ENCODE data around the gene MCRS1.

The MCRS1 gene

GRCh38 chr12:49578471-49579112 is 10.7 kb upstream of the MCRS1 start:
- no peaks in the 10 kb centered on the region for H3K27me3 ChIP-seq (ENCODE audit: insufficient read depth, low read length)
- no peak overlapping the region for H3K4me3 ChIP-seq (ENCODE audit: low read length)
- H3K36me3 ChIP-seq (ENCODE audit: insufficient read depth, low read depth, low read length) = peaks cover 29% of the 10 kb centered on the region
- H3K27ac ChIP-seq (ENCODE audit: low read length) = no peak overlapping the region
- H3K9ac ChIP-seq (ENCODE audit: low read depth, low read length) = no peak overlapping the region
- H3K4me1 ChIP-seq (ENCODE audit: insufficient read depth, low read length) = 0 out of 2 replicates have a peak, but pooled peaks cover 5% of the 10 kb centered on the region
- no peaks in the 10 kb centered on the region for H3K9me3 ChIP-seq (ENCODE audit: insufficient read depth, low read depth, low read length)

- H3K9me3 ChIP-seq (ENCODE audit: insufficient read depth, low read depth, low read length) = no peaks in the 10 kb centered on the region
- H3K4me1 ChIP-seq (ENCODE audit: insufficient read depth, low read length) = 0 out of 2 replicates have a peak, but pooled peaks cover 5% of the 10 kb centered on the region
- H3K36me3 ChIP-seq (ENCODE audit: insufficient read depth, low read depth, low read length) = peaks cover 25% of the 10 kb centered on the region; the same call in 1 of the 2 replicates
- H3K27ac ChIP-seq (ENCODE audit: low read length) = no peak overlapping the region
- H3K9ac ChIP-seq (ENCODE audit: low read depth, low read length) = no peak overlapping the region
- H3K4me3 ChIP-seq (ENCODE audit: low read length) = no peak overlapping the region
- no peaks in the 10 kb centered on the region for H3K27me3 ChIP-seq (ENCODE audit: insufficient read depth, low read length)
Measured at GRCh38 chr12:49577589-49578315, 9.8 kb upstream of the MCRS1 start.

- peak overlapping the region; percentile 68 for H3K27ac ChIP-seq (ENCODE audit: low read length)
- H3K9me3 ChIP-seq (ENCODE audit: insufficient read depth, low read depth, low read length) = no peaks in the 10 kb centered on the region
- H3K9ac ChIP-seq (ENCODE audit: low read depth, low read length) = peak overlapping the region; percentile 90
- H3K27me3 ChIP-seq (ENCODE audit: insufficient read depth, low read length) = no peaks in the 10 kb centered on the region
- H3K4me3 ChIP-seq (ENCODE audit: low read length) = peak overlapping the region; percentile 90
- H3K36me3 ChIP-seq (ENCODE audit: insufficient read depth, low read depth, low read length) = peaks cover 26% of the 10 kb centered on the region
- peaks cover 6% of the 10 kb centered on the region for H3K4me1 ChIP-seq (ENCODE audit: insufficient read depth, low read length)
Measured at GRCh38 chr12:49568442-49569162, 660 bp upstream of the MCRS1 start.

- Histone ChIP-seq H3K27me3 (ENCODE audit: insufficient read depth, low read length) (no peaks in the 10 kb centered on the region), H3K4me3 (ENCODE audit: low read length) (peak overlapping the region; percentile 90), H3K4me1 (ENCODE audit: insufficient read depth, low read length) (peaks cover 6% of the 10 kb centered on the region), H3K27ac (ENCODE audit: low read length) (peak overlapping the region; percentile 68), H3K36me3 (ENCODE audit: insufficient read depth, low read depth, low read length) (peaks cover 38% of the 10 kb centered on the region), H3K9me3 (ENCODE audit: insufficient read depth, low read depth, low read length) (no peaks in the 10 kb centered on the region), H3K9ac (ENCODE audit: low read depth, low read length) (peak overlapping the region; percentile 90)
Measured at GRCh38 chr12:49567302-49567610, 686 bp downstream of the MCRS1 start.

- H3K4me3 ChIP-seq (ENCODE audit: low read length) = peak overlapping the region; percentile 90
- no peak overlapping the region for H3K27ac ChIP-seq (ENCODE audit: low read length)
- peaks cover 46% of the 10 kb centered on the region for H3K36me3 ChIP-seq (ENCODE audit: insufficient read depth, low read depth, low read length)
- H3K9me3 ChIP-seq (ENCODE audit: insufficient read depth, low read depth, low read length) = no peaks in the 10 kb centered on the region
- no peak overlapping the region; the same call in 1 of the 2 replicates for H3K9ac ChIP-seq (ENCODE audit: low read depth, low read length)
- no peaks in the 10 kb centered on the region for H3K27me3 ChIP-seq (ENCODE audit: insufficient read depth, low read length)
- H3K4me1 ChIP-seq (ENCODE audit: insufficient read depth, low read length) = peaks cover 6% of the 10 kb centered on the region
Measured at GRCh38 chr12:49566361-49566760, 1.6 kb downstream of the MCRS1 start.

GRCh38 chr12:49565406-49566265 is 2.3 kb downstream of the MCRS1 start:
- no peak overlapping the region for H3K27ac ChIP-seq (ENCODE audit: low read length)
- no peaks in the 10 kb centered on the region for H3K27me3 ChIP-seq (ENCODE audit: insufficient read depth, low read length)
- no peaks in the 10 kb centered on the region for H3K9me3 ChIP-seq (ENCODE audit: insufficient read depth, low read depth, low read length)
- H3K4me1 ChIP-seq (ENCODE audit: insufficient read depth, low read length) = peaks cover 6% of the 10 kb centered on the region
- H3K4me3 ChIP-seq (ENCODE audit: low read length) = no peak overlapping the region
- H3K36me3 ChIP-seq (ENCODE audit: insufficient read depth, low read depth, low read length) = peaks cover 53% of the 10 kb centered on the region
- no peak overlapping the region for H3K9ac ChIP-seq (ENCODE audit: low read depth, low read length)

- H3K27ac ChIP-seq (ENCODE audit: low read length) = no peak overlapping the region
- H3K9me3 ChIP-seq (ENCODE audit: insufficient read depth, low read depth, low read length) = no peaks in the 10 kb centered on the region
- no peaks in the 10 kb centered on the region for H3K27me3 ChIP-seq (ENCODE audit: insufficient read depth, low read length)
- H3K4me3 ChIP-seq (ENCODE audit: low read length) = no peak overlapping the region
- H3K4me1 ChIP-seq (ENCODE audit: insufficient read depth, low read length) = peaks cover 6% of the 10 kb centered on the region
- peaks cover 61% of the 10 kb centered on the region for H3K36me3 ChIP-seq (ENCODE audit: insufficient read depth, low read depth, low read length)
- H3K9ac ChIP-seq (ENCODE audit: low read depth, low read length) = no peak overlapping the region
Measured at GRCh38 chr12:49564686-49565405, 3.1 kb downstream of the MCRS1 start.

- Histone ChIP-seq H3K36me3 (ENCODE audit: insufficient read depth, low read depth, low read length) (peaks cover 68% of the 10 kb centered on the region), H3K9me3 (ENCODE audit: insufficient read depth, low read depth, low read length) (no peaks in the 10 kb centered on the region), H3K27me3 (ENCODE audit: insufficient read depth, low read length) (no peaks in the 10 kb centered on the region), H3K27ac (ENCODE audit: low read length) (no peak overlapping the region), H3K4me1 (ENCODE audit: insufficient read depth, low read length) (peaks cover 6% of the 10 kb centered on the region), H3K4me3 (ENCODE audit: low read length) (no peak overlapping the region), H3K9ac (ENCODE audit: low read depth, low read length) (no peak overlapping the region)
Measured at GRCh38 chr12:49563951-49564685, 3.8 kb downstream of the MCRS1 start.

GRCh38 chr12:49562831-49563230 is 5.1 kb downstream of the MCRS1 start:
- H3K9ac ChIP-seq (ENCODE audit: low read depth, low read length) = no peak overlapping the region

GRCh38 chr12:49562233-49562632 is 5.7 kb downstream of the MCRS1 start:
- Histone ChIP-seq H3K4me1 (ENCODE audit: insufficient read depth, low read length) (peaks cover 6% of the 10 kb centered on the region), H3K4me3 (ENCODE audit: low read length) (no peak overlapping the region), H3K27me3 (ENCODE audit: insufficient read depth, low read length) (no peaks in the 10 kb centered on the region), H3K9ac (ENCODE audit: low read depth, low read length) (no peak overlapping the region), H3K36me3 (ENCODE audit: insufficient read depth, low read depth, low read length) (peaks cover 82% of the 10 kb centered on the region), H3K9me3 (ENCODE audit: insufficient read depth, low read depth, low read length) (no peaks in the 10 kb centered on the region), H3K27ac (ENCODE audit: low read length) (no peak overlapping the region)

More at GRCh38 chr12:49562831-49563230, 5.1 kb downstream of the MCRS1 start:
- Histone ChIP-seq H3K4me1 (ENCODE audit: insufficient read depth, low read length) (peaks cover 6% of the 10 kb centered on the region), H3K4me3 (ENCODE audit: low read length) (no peak overlapping the region), H3K36me3 (ENCODE audit: insufficient read depth, low read depth, low read length) (peaks cover 79% of the 10 kb centered on the region), H3K27me3 (ENCODE audit: insufficient read depth, low read length) (no peaks in the 10 kb centered on the region), H3K27ac (ENCODE audit: low read length) (no peak overlapping the region), H3K9me3 (ENCODE audit: insufficient read depth, low read depth, low read length) (no peaks in the 10 kb centered on the region)

Data from iPS-20b (cell line).